K562 (cell line): ENCODE results near the gene MYO7A. TPM values are rescaled to one million over a fixed set of nuclear protein-coding genes. Genes with fewer than 3 reads are reported as not detected.

Experiments
- ATAC-seq: fragments of 200-7000 bp; cut with Tn5 transposase; 3 replicates; pipeline ENCODE4 v1.9.1; 2020; ENCODE audit warnings: moderate library complexity
- BruUV-seq: library from RNA; stranded (reverse); fragments of 400-500 nt; replicated peaks from 2 replicates; lab custom pipeline; 2021; lab: Mats Ljungman, UMichigan
- CTCF ChIA-PET: fragments of 300-600 bp; formaldehyde crosslinking; extraction: SDS; loops from one replicate; lab custom pipeline; 2021; ENCODE audit warnings: low intra/inter-chr PET ratio; lab: Yijun Ruan, JAX
- POLR2A ChIA-PET: fragments of 300-600, 350-650 bp; sonication (Branson Sonifier 250); formaldehyde crosslinking; extraction: SDS; loops from one replicate; lab custom pipeline; 2021; ENCODE audit warnings: antibody characterized with exemption, inconsistent platforms; lab: Yijun Ruan, JAX
- DNase-seq, 4 experiments: peaks; one replicate each; pipeline versions ENCODE4 v3.0.0 to v3.0.0-alpha.2; 2011 to 2018; ENCODE audit warnings: low spot score in 3 of 4, mixed read lengths in 3 of 4; ENCODE audit errors: extremely low read depth in 1 of 4
- FAIRE-seq: peaks from 2 replicates; lab custom pipeline; 2011; peaks lifted over from hg19 to GRCh38; lab: Jason Lieb, UNC
- H2AFZ ChIP-seq: 2 replicates; pipeline ENCODE4 v1.6.0; 2011; ENCODE audit warnings: low read depth, low read length, control low read depth, inconsistent platforms
- H3K27ac ChIP-seq: fragments of 200-600 bp; 3 replicates; pipeline ENCODE4 v1.8.0; 2011; ENCODE audit warnings: low read depth, mild to moderate bottlenecking, control low read depth, inconsistent platforms, low read length, moderate library complexity, mixed read lengths; ENCODE audit errors: extremely low read depth
- H3K27me3 ChIP-seq, 2 experiments: fragments of 300-600 bp in 1 of 2; 2 replicates in 1 of 2; 3 replicates in 1 of 2; pipeline versions ENCODE4 v1.6.0 to v1.8.0; 2011; ENCODE audit warnings: inconsistent platforms in 2 of 2, low read length in 2 of 2, mild to moderate bottlenecking in 1 of 2, mixed read lengths in 1 of 2, moderate library complexity in 1 of 2; ENCODE audit not compliant: control insufficient read depth in 2 of 2, insufficient read depth in 2 of 2
- H3K36me3 ChIP-seq: fragments of 300-600 bp; 3 replicates; pipeline ENCODE4 v1.8.0; 2011; ENCODE audit warnings: mild to moderate bottlenecking, low read length, inconsistent platforms; ENCODE audit not compliant: control insufficient read depth, insufficient read depth
- H3K4me1 ChIP-seq, 2 experiments: fragments of 200-600 bp in 1 of 2; replicated peaks in 1 of 2; 2 replicates in 1 of 2; 3 replicates in 1 of 2; pipeline versions ENCODE4 v1.5.1 to v1.8.0; 2011; ENCODE audit warnings: inconsistent platforms in 2 of 2, low read length in 2 of 2, mild to moderate bottlenecking in 1 of 2, mixed read lengths in 1 of 2, moderate library complexity in 1 of 2; ENCODE audit not compliant: control insufficient read depth in 2 of 2, insufficient read depth in 2 of 2
- H3K4me2 ChIP-seq: 2 replicates; pipeline ENCODE4 v1.6.1; 2011; ENCODE audit warnings: low read length, control low read depth, inconsistent platforms, mixed read lengths; ENCODE audit not compliant: insufficient read depth
- H3K4me3 ChIP-seq: fragments of 200-600 bp; sonication (generic), shearing (Covaris generic); 2 replicates; pipeline ENCODE4 v1.5.1; 2016; ENCODE audit warnings: control low read depth, inconsistent platforms
- H3K79me2 ChIP-seq: fragments of 200-600 bp; 3 replicates; pipeline ENCODE4 v1.8.0; 2011; ENCODE audit warnings: low read length, inconsistent platforms; ENCODE audit not compliant: control insufficient read depth, insufficient read depth
- H3K9ac ChIP-seq, 2 experiments: 2 replicates each; pipeline versions ENCODE4 v1.6.0 to v1.6.1; 2011; ENCODE audit warnings: low read depth in 2 of 2, low read length in 2 of 2, control low read depth in 1 of 2, inconsistent platforms in 1 of 2, mild to moderate bottlenecking in 1 of 2, mixed read lengths in 1 of 2; ENCODE audit not compliant: insufficient read depth in 1 of 2
- H3K9me1 ChIP-seq: one replicate; pipeline ENCODE4 v1.6.0; 2011; ENCODE audit warnings: inconsistent platforms, mild to moderate bottlenecking, low read length, moderate library complexity; ENCODE audit not compliant: control insufficient read depth, insufficient read depth
- H3K9me3 ChIP-seq: replicated peaks from 2 replicates; pipeline ENCODE4 v1.5.1; 2011; ENCODE audit warnings: low read depth, low read length, inconsistent platforms; ENCODE audit not compliant: control insufficient read depth, insufficient read depth
- H4K20me1 ChIP-seq: replicated peaks from 2 replicates; pipeline ENCODE4 v1.6.1; 2011; ENCODE audit warnings: low read length, inconsistent platforms, mixed read lengths; ENCODE audit not compliant: control insufficient read depth, insufficient read depth
- BHLHE40 ChIP-seq: IDR thresholded peaks from 2 replicates; pipeline ENCODE4 v1.6.1; 2011; ENCODE audit warnings: low read length, improper control_type of control experiment
- ESRRA ChIP-seq: fragments of 450-650 bp; IDR thresholded peaks from 2 replicates; pipeline ENCODE4 v1.6.1; 2014; ENCODE audit warnings: low read depth, mild to moderate bottlenecking, moderate library complexity, borderline replicate concordance
- ETV1 ChIP-seq: fragments of 450-650 bp; conservative IDR thresholded peaks from 2 replicates; pipeline ENCODE4 v1.6.1; 2016; ENCODE audit warnings: missing genetic modification characterization, control low read depth, low read depth, missing compliant biosample characterization
- KLF6 ChIP-seq: fragments of 250-450 bp; sonication (Bioruptor Pico); IDR thresholded peaks from 2 replicates; pipeline ENCODE4 v1.4.0; 2020; ENCODE audit warnings: mild to moderate bottlenecking, moderate library complexity, borderline replicate concordance
- NR2C2 ChIP-seq, 2 experiments: fragments of 200-800 bp in 1 of 2; sonication (Bioruptor generic) in 1 of 2; sonication (generic) in 1 of 2; formaldehyde crosslinking in 1 of 2; IDR thresholded peaks; 2 replicates each; pipeline versions ENCODE4 v1.6.1 to v1.8.0; 2016 to 2022; ENCODE audit warnings: mild to moderate bottlenecking in 1 of 2, missing compliant biosample characterization in 1 of 2, missing genetic modification characterization in 1 of 2, missing genetic modification reagents in 1 of 2
- RBM25 ChIP-seq: fragments of 200-400 bp; formaldehyde crosslinking; IDR thresholded peaks from 2 replicates; pipeline ENCODE4 v1.6.1; 2018; ENCODE audit warnings: low read length, low read depth, moderate library complexity; ENCODE audit not compliant: severe bottlenecking
- TFAP4 ChIP-seq: sonication (generic); formaldehyde crosslinking; IDR thresholded peaks from 2 replicates; pipeline ENCODE4 v1.8.0; 2022; ENCODE audit warnings: missing genetic modification reagents, mild to moderate bottlenecking, moderate library complexity, borderline replicate concordance
- WGBS: fragments of 100-300 bp; shearing (Covaris generic); methylation state at CpG from one replicate; pipeline ENCODE4 v1.1.6; 2016; ENCODE audit warnings: low coverage, mixed read lengths; ENCODE audit not compliant: insufficient coverage; ENCODE audit errors: missing lambda C conversion rate; 5-methylcytosine and 5-hydroxymethylcytosine counted together
- in situ Hi-C: fragments of 300-500 bp; cut with MboI; formaldehyde crosslinking; loops from 4 replicates; pipeline ENCODE4 v1.15.0; 2018; ENCODE audit warnings: inconsistent platforms, mixed read lengths
- intact Hi-C: fragments of 100-400 bp; cut with micrococcal nuclease; formaldehyde crosslinking; loops from 2 replicates; pipeline ENCODE4 v1.14.2; 2022
- polyA plus RNA-seq, 8 experiments: library from polyadenylated mRNA; depleted of rRNA in 4 of 8; stranded (reverse) in 5 of 8; unstranded in 3 of 8; fragments of >200 nt; fragmentation: Nextera tagmentation in 2 of 8; fragmentation: Illumina TruSeq in 1 of 8; extraction: Ambion mirVana in 2 of 8; extraction: Trizol in 1 of 8; gene quantifications; 2 replicates each; pipeline versions ENCODE4 v1.2.1 to v1.2.3, GENCODE V29; 2011 to 2014; ENCODE audit warnings: inconsistent platforms in 1 of 8, missing spikeins in 1 of 8
- total RNA-seq, 7 experiments: library from RNA; depleted of rRNA in 6 of 7; stranded (reverse); fragments of >200 nt in 6 of 7; fragmentation: Illumina TruSeq in 2 of 7; extraction: Trizol in 2 of 7; gene quantifications; 2 replicates each; pipeline versions ENCODE4 v1.2.1 to v1.2.3, GENCODE V29; 2011 to 2021; ENCODE audit warnings: low replicate concordance in 1 of 7
- TF ChIP-seq, protein P1 (sequence below): sonication (generic); formaldehyde crosslinking; IDR thresholded peaks from 2 replicates; pipeline ENCODE4 v1.9.0; 2022; ENCODE audit warnings: mild to moderate bottlenecking, missing genetic modification reagents

Gene MYO7A
- total and polyA plus RNA-seq, 9 of the 15 experiments (the other 6 are each of a cell fraction or from before 2014, with no cell fraction given), result 0.01 to 0.11 (median 0.07) TPM; not detected in 1

DNA sequence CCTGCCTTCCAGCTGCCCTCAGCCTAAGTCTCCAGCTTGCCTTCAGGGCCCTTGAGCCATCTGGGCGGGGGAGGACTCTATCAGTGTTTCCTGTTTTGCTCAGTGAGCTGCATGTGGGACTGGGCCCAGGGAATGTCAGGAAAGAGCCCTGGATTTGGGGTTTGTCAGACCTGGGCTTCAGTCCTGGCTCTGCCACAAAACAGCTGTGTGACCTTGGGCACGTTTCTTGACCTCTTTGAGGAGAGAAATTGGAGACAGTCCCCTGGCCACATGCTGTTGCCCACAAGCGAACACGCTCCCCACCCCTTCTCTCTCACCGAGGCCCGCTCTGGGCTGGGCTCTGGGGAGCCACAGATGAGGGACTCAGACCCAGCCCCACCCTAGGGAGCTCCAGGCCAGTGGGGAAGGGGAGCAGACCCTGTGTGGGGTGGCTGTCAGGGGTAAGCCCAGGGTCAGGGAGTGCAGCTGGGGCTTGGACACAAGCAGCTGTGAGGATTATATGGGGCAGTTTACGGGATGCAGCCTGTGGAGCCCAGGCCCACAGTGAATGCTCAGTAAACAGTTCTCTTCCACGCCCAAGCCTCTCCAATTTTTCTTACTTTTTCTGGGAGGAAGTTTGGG is 12.3 kb downstream of the MYO7A start:
- H3K4me1 ChIP-seq, result peaks cover 0 to 7% of the 10 kb centered on the region in 2 experiments; a peak in 2 of 5 replicates
- 21% methylated on average over 8 of the region's 8 CpGs for WGBS
- POLR2A ChIA-PET, result interaction anchor here (0.6 to 1.5 kb wide), 4 partner anchors 8 to 33 kb away, joined by 3 to 5 read pairs (median 4); no protein-coding TSS in a partner anchor
- CTCF ChIA-PET, result no interaction called here
- H3K36me3 ChIP-seq, result no peaks in the 10 kb centered on the region
- H3K9ac ChIP-seq, result no peak overlapping the region
- in situ Hi-C loops (no loop called here), intact Hi-C loops (no loop called here)
- no peak overlapping the region for H3K4me2 ChIP-seq
- no peaks in the 10 kb centered on the region for H3K9me1 ChIP-seq
- H3K27me3 ChIP-seq, result peaks cover 13 to 50% of the 10 kb centered on the region in 2 experiments; a peak in 3 of 5 replicates
- TF ChIP-seq, protein P1, sequence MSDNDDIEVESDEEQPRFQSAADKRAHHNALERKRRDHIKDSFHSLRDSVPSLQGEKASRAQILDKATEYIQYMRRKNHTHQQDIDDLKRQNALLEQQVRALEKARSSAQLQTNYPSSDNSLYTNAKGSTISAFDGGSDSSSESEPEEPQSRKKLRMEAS, result peak; percentile 27; the same call in 1 of the 2 replicates
- TF ChIP-seq ESRRA, result 0 out of 2 replicates have a peak, but pooled peaks have one; percentile 20
- TF ChIP-seq KLF6, result no peak
- peak; percentile 79 for TF ChIP-seq BHLHE40
- no peak for TF ChIP-seq RBM25
- TF ChIP-seq TFAP4, result peak; percentile 33; the same call in 1 of the 2 replicates
- 0 out of 2 replicates have a peak, but pooled peaks have one; percentile 22 for TF ChIP-seq ETV1
- no peak for TF ChIP-seq NR2C2 (CRISPR knock-in tag; IDR thresholded peaks at IDR 0.05)
- TF ChIP-seq NR2C2 (tag; IDR thresholded peaks at IDR 0.05), result peak; percentile 43; the same call in 1 of the 2 replicates
- BruUV-seq, result no TSS peak
- DNase-seq (no peak), FAIRE-seq (no peak), ATAC-seq (peak; percentile 49)
- peak overlapping the region; percentile 12; the same call in 1 of the 2 replicates for H2AFZ ChIP-seq
- no peaks in the 10 kb centered on the region for H3K9me3 ChIP-seq
- no peaks in the 10 kb centered on the region for H3K79me2 ChIP-seq
- 0 out of 2 replicates have a peak, but pooled peaks cover 4% of the 10 kb centered on the region for H4K20me1 ChIP-seq
- no peak overlapping the region for H3K4me3 ChIP-seq
- no peak overlapping the region for H3K27ac ChIP-seq
